GM18858 (cell line): ENCODE results near the gene RYR2.

Experiments used
- ATAC-seq: cut with Tn5 transposase; IDR thresholded peaks from one replicate; pipeline ENCODE4 v1.9.1; 2021; ENCODE audit not compliant: unreplicated experiment

RYR2 gene

DNA sequence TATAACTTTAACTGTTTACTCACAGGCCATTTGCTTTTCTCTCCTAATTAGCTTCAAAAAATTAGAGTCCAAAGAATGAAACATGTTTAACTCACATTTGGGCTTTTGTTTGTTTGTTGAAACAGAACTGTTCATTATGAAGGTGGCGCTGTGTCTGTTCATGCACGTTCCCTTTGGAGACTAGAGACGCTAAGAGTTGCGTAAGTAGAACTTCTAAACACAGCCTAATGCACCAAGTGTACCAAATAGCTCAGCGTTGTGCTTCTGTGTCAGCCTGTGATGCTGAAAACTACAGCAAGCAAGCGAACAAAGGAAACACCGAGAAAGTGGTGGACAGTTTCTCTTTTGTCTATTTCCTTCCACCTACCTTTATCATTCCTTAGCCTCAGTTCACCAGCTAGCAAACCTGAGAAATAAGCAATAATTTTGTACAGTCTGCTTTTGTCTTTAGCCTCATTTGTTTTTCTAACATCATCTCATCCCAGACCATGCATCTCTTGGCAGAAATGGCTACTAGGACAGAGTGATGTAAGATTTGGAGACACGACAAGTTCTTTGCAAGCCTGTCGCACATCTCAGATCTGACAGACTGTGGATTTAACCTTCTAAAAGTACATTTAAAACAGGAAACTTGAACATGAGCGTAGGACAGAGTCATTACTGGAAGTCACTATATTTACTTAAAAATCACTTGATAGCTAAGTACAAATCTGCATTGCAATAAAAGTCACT is 375.1 kb downstream of the RYR2 start:
- no peak for ATAC-seq

DNA sequence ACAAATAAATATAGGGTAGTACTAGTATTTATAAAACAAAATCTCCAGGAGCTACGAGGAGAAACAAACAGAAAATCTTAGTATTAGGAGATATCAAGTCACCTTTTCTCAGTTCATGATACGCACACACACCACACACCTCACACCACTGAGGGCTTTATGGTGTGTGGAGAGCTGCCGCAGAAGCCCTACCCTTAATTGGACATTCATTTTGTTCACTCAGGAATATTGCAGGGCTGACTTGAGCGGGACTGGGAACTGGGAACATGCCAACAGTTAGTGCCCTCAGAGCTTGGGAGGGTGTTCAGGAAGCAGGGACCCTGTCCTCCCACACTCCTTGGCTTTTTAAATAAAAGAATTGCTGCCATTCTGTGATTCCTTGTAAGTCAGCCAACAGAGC is 386.8 kb downstream of the RYR2 start:
- no peak for ATAC-seq

DNA sequence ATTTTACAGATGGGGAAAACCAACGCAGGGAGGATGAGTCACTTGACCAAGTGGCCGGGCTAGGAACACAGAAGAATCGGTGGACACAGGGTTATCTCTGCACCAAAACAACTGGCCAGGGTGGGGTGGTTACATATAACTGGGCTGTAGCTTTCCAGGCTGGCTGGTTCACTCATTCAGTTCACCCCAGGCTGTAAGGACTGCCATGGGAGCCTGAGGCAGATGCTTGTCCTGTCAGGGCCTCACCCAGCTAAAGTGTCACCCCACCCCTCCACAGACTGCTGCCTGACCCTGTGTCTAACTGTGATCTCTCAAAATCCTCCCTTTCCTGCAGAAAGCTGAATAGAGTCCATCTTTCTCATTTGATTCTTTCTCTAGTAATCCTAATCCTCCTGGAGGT is 387.3 kb downstream of the RYR2 start:
- ATAC-seq: no peak

DNA sequence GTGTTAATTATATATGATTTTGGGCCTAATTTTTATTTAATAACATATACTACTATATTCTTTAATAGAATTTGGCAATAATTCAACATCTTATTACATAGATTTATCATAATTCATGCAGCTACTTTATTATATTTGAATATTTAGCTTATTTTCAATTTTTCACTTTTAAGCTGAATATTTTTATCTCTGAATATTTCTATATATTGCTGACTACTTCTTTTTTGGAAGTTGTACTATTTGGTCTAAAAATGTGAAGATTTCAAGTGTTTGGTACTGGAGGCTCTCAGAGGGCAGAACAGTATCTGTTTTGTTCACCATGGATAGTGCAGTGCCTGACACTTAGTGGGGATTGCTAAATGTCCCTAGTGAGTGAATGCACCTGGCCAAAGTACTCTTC is 389.5 kb downstream of the RYR2 start:
- ATAC-seq: no peak

DNA sequence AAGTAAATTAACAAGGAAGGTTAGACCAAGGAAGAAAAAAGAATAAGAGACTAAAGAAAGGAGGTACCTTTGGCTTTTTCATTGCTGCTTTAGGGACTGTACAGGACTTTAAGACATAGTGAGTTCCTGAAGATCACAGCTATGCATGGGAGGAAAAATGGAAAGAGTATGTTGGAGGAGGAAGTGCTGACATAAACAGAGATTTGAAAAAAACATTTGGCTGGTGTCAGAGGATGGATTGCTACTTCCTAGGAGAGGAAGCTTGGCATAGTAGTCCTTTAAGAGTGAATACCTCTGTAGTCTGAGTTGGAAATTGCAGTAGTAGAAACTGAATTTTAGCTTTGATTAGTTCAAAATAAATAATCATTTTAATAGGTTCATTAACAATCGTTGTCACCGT is 398.4 kb downstream of the RYR2 start:
- no peak for ATAC-seq

DNA sequence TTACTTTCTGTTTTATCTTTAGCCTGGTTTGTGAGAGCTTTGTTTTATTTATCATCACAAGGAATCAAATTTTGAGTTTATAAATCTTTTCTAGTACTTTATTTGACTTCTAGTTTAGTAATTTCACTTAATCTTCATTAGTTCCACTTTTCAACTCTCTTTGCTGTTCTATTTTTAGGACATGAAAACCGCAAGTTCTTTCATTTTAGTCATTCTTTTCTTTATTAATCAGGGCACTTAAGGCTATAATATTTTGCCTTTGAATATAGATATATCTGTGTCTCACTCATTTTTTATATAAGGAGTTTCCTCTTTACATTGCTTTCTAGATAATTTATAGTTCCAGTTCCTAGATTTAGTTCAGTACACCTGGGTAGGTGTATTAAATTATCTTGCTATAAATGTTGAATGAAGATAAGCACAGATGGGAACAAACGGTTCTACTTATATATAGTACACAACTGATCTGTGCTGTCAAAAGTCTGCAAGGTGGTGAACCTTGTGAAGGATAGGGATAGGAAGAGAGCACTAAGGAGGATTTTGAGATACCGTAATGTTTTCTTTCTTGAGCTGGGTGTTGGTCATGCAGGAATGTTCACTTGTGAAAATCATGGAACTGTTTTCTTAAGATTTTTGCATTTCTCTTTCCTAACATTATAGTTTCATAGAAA is 402.3 kb downstream of the RYR2 start:
- no peak for ATAC-seq

DNA sequence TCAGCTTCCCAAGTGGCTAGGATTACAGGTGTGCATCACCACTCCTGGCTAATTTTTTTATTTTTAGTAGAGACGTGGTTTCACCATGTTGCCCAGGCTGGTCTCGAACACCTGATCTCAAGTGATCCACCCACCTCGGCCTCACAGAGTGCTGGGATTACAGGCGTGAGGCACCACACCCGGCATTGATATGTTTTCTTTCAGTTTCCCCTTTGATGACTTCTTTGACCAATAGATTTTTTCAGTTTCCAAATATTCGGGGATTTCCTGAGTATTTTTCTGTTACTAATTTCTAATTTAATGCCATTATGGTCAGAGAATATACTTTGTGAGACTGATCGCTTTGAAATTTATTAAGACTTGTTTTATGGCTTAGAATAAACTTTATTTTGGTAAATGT is 406.1 kb downstream of the RYR2 start:
- ATAC-seq: no peak

DNA sequence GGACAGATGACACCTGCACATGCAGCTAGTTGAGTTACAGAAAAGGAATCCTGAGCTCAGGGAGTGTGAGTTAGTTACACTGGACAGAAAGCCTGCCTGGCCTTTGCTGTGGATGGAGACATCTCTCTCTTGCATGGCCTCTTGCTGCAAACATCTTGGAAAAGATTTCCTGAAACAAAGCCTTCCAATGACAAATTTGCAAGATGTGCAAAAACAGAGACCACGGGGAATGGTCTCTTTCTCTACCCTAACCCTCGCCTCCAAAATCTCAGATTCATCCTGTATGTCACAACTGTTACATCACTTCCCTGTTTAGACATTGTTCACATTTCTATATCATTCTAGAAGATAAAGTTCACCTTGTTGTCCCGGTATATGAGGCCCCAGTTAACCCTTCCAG is 415.6 kb downstream of the RYR2 start:
- no peak for ATAC-seq

DNA sequence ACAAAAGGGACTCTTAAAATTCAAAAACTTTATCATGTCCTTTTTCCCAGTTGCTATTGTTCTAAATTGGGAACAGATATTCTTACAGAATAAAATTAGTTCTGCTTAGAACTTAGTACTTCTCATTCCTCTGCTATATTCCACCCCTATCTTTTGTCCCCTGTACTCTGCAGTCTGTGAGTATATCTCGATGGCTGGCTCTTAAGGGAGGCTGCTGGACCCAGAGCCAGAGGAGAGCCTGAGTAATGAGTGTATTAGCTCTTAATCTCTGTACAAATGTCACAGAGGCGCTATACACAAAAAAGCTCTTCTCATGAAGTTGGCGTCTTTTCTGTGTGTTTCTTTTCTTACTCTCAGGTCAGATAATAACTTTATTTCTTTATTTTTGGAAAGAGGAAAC is 425.3 kb downstream of the RYR2 start:
- no peak for ATAC-seq

DNA sequence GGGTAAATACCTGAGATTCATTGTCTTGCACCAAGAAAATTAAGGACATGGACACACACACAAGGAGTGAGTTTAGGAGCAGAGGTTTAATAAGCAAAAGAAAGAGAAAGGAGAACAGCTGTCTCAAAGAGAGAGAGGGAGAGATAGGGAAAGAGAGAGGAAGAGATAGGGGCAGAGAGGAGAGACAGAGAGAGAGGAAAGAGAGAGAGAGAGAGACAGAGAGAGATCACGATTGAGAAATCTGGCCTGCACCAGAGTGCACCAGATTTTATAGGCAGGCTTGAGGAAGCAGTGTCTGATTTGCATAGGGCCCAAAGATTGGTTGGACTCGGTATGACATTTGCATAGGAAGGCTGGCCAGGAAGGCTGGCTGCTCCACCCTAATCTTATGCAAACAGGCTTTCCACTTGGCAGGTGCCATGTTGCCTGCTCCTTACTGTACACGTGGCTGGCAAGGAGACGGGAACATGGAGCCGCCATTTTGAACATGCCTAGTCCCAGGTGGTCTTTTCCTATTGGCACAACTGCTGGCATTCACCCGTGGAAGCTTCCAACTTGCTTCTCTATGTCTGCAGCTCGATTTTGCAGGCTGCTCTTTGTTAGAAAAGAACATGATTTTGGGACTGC is 428.8 kb downstream of the RYR2 start:
- no peak for ATAC-seq

DNA sequence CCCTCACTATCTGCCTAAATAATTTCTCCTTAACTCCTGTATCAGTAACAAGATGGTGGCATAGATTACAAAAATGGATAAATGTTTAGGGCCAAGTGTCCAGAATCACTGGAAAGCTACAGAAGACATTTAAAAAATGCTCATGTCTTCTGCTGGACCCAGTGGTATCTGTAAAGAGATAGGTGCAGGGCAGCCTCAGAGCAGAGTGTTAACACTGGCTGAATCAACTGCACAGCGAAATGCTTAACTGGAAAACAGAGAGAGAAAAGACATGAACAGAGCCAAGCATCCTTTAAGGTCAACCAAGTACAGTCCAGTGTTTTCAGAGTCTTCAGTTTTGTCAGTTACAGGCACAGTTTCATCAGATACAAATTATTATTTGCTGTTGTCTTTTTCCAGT is 429.4 kb downstream of the RYR2 start:
- ATAC-seq: no peak

DNA sequence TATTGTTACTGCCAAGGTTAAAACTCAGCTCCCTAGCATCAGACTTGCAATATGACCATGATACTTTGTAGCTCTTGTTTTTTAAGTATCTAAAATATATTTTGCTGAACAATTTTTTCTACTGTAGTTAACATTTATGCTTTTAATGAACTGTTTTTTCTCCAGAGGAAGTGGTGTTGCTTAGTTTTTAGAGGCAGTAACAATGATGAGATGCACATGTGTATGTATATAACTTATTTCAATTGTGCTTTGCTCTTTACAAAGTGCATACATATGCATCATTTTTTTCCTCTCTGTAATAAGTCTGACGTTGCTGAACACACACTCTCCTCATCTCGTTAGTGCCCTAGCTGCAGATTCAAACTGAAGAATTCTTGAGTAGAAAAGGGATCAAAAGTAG is 430.0 kb downstream of the RYR2 start:
- ATAC-seq: no peak

DNA sequence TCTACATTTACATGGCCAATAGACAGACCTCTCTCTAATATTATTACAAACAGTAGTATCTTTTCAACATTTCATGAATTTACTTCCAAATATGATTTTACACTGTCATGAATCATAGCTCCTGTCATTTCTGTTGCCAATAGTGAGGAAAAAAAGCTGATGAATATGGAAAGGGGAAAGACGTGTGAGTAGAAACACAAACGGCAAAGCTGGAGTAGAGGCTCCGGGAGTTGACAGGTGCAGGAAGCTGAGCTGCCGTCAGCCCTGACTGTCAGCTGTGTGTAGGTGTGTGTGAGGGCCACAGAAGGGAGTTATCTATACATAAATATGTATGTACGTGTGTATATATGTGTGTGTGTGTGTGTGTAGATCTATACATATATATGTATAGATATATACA is 431.9 kb downstream of the RYR2 start:
- no peak for ATAC-seq

DNA sequence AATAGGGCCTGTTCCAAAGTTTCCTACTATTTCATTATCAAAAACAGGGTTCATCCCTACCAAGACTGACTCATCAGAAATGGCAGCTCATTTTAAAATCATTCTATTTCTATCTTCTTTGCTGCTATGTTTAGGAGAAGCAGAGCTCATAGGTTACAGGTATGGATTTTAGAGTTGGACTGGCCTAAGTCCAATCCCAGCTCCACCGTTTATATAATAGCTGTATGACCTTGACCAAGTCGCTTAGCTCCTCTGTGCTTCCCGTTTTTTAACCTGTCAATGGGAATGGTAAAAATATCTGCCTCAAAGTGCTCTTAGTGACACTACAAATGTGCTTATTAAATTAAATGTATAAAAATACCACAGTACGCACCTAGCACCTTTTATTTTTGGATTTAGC is 436.1 kb downstream of the RYR2 start:
- no peak for ATAC-seq

DNA sequence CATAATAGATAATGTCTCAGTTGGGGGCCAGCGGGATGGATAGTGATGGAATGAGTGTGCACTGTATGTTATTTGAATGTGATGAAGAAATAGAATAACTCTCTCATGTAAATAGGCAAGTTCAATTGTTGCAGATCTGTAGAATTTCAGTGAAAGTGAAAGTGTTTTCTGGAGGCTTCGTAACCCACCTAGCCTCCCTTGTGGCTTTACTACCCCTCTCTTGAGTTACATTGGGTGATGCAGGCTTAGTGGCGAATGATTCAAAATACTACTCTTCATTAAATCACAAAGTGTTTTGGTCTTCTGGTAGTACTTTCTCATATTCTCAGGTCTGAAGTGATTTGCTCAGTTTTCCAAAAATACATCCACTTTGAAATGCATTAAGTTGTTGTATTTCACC is 436.9 kb downstream of the RYR2 start:
- no peak for ATAC-seq

DNA sequence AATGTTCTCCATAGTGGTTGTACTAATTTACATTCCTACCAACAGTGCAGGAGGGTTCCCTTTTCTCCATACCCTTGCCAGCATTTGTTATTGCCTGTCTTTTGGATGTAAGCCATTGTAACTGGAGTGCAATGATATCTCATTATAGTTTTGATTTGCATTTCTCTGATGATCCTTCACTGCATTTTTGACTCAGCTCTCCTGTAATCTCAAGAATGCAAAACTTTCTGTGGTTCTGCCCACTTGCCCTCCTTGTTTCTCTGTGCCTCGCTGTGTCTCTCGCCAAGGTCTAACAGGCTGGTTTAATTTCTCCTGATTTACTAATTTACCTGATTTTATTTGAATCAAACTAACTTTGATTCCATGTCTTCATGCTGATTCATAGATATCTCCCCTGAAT is 440.8 kb downstream of the RYR2 start:
- ATAC-seq: no peak

DNA sequence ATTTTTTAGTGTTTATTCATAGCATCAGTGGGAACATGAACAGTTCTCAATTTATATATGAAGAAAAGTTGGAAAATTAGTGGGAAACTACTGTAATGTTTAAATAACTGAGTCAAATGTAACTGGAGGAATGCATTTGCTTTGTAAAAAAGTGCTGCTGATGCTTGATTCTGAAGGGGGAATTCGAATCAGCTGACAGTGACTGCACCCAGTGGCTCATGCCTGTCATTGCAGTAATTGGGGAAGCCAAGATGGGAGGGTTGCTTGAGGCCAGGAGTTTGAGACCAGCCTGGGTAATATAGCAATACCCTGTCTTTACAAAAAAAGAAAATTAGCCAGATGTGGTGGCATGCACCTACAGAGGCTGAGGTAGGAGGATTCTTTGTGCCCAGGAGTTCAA is 450.4 kb downstream of the RYR2 start:
- no peak for ATAC-seq

DNA sequence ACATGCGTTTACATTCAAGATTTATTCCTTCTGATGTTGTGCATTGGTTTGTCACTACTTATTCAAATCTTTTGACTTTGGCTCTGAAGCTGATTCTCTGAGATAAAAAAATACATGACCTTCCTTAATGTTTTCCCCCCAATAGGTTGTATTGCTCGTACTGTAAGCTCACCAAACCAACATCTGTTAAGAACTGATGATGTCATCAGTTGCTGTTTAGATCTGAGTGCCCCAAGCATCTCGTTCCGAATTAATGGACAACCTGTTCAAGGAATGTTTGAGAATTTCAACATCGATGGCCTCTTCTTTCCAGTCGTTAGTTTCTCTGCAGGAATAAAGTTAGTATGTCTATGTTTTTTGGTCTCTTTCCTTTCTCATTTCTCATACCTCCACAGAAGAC is 458.6 kb downstream of the RYR2 start:
- no peak for ATAC-seq

DNA sequence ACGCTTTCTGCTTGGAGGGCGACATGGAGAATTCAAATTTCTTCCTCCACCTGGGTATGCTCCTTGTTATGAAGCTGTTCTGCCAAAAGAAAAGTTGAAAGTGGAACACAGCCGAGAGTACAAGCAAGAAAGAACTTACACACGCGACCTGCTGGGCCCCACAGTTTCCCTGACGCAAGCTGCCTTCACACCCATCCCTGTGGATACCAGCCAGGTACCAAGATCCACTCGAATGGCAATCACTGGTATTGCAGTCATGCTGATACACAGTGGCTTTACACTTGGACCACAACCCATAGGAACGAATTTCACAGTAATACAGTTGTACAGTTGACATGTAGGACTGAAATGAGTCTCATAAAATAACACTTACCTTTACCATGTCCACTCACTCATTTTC is 461.3 kb downstream of the RYR2 start:
- ATAC-seq: no peak

DNA sequence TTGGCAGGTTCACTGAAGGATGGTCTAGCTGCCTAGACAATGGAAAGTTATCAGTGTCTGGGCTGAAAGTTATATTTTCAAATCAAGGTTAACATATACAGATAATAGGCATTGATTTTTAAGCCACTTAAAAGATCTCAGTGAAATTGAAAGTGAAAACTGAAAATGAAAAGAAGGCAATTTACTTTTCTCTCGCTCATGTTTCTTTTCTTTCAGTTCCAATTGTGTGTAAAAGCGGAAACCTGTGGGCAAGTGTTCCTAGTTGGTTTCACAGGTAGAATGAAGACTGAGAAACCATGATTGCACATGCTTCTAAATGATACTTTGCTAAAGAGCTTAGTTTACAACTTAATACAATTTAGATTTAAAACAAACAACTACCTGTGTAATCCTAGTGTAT is 465.0 kb downstream of the RYR2 start:
- ATAC-seq: peak; percentile 96

DNA sequence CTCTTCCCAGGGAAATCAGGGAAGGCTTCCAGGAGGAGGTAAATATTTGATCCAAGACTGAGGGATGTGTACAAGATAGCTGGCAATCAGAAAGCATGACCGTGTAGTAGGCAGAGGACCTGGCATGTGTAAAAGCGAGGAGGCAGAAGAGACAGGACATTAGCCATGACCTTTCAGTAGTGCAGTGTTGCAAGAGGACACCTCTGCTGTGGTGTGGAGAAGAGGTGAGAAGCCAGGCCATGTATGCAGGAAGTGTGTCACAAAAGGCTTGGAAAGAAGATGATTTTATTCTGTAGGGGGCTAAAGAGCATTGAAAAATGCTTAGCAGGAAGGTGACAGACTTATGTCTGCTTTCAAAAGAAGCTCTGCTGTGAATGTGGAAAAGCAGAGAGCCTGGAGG is 467.8 kb downstream of the RYR2 start:
- ATAC-seq: no peak

DNA sequence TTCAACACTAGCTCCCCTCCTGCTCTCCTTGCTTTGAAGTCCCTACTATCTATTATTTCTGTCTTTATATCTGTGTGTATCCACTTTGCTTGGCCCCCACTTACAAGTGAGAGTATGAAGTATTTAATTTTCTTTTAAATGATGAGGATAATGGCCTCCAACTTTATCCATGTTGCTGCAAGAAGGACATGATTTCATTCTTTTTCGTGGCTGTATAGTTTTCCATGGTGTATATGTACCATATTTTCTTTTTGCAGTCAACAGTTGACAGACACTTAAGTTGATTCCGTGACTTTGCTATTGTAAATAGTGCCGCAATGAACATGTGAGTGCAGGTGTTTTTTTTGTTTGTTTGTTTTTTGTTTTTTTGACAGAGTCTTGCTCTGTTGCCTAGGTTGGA is 483.1 kb downstream of the RYR2 start:
- no peak for ATAC-seq

DNA sequence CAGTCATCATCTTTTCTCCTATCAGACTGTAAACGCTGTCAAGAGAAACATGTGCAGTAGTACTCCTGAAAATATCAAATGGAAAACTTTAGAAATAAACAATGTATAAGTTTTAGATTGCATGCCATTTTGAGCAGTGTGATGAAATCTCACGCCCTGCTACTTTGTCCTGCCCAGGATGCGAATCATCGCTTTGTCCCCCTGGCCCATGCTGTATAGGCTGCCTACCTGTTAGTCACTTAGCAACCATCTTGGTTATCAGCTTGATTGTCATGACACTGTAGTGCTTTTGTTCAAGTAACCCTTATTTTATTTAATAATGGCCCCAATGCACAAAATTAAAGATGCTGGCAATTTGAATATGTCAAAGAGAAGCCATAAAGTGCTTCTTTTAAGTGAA is 485.8 kb downstream of the RYR2 start:
- ATAC-seq: no peak
